OCI-LY1 (cell line): ENCODE results near the gene FBXL22.
"Not testable (repeated sequence)": the region's sequence is repeated elsewhere in the genome, so short reads cannot be mapped to it uniquely, and the experiment has no call there.

ENCODE experiments used
- EZH2 ChIP-seq: fragments of 200-600 bp; sonication (generic), shearing (Covaris generic); IDR thresholded peaks from 2 replicates; pipeline ENCODE4 v1.8.0; 2017; ENCODE audit warnings: borderline replicate concordance, mixed run types, mild to moderate bottlenecking, antibody characterized with exemption, low read length, moderate library complexity, mixed read lengths
- TF ChIP-seq, protein P1 (sequence below): fragments of 200-600 bp; sonication (generic), shearing (Covaris generic); IDR thresholded peaks from 2 replicates; pipeline ENCODE4 v1.5.1; 2017; ENCODE audit warnings: mild to moderate bottlenecking, antibody characterized with exemption, low read length, moderate library complexity, mixed read lengths

DNA sequence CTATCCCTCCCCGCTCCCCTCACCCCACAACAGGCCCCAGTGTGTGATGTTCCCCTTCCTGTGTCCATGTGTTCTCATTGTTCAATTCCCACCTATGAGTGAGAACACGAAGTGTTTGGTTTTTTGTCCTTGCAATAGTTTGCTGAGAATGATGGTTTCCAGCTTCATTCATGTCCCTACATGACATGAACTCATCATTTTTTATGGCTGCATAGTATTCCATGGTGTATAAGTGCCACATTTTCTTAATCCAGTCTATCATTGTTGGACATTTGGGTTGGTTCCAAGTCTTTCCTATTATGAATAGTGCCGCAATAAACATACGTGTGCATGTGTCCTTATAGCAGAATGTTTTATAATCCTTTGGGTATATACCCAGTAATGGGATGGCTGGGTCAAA is 20.0 kb downstream of the FBXL22 start:
- TF ChIP-seq, protein P1, sequence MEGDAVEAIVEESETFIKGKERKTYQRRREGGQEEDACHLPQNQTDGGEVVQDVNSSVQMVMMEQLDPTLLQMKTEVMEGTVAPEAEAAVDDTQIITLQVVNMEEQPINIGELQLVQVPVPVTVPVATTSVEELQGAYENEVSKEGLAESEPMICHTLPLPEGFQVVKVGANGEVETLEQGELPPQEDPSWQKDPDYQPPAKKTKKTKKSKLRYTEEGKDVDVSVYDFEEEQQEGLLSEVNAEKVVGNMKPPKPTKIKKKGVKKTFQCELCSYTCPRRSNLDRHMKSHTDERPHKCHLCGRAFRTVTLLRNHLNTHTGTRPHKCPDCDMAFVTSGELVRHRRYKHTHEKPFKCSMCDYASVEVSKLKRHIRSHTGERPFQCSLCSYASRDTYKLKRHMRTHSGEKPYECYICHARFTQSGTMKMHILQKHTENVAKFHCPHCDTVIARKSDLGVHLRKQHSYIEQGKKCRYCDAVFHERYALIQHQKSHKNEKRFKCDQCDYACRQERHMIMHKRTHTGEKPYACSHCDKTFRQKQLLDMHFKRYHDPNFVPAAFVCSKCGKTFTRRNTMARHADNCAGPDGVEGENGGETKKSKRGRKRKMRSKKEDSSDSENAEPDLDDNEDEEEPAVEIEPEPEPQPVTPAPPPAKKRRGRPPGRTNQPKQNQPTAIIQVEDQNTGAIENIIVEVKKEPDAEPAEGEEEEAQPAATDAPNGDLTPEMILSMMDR, result not testable (repeated sequence)
- TF ChIP-seq EZH2, result not testable (repeated sequence)
